Type B pancreatic cell (in vitro differentiated cells): ENCODE measurements around the gene ZNF785. TPM values are rescaled to one million over a fixed set of nuclear protein-coding genes. Genes with fewer than 3 reads are reported as not detected.

Experiments used
- DNase-seq: peaks from one replicate; pipeline ENCODE4 v3.0.0; 2021; ENCODE audit warnings: mixed read lengths; ENCODE audit not compliant: unreplicated experiment; ENCODE audit errors: extremely low spot score
- H3K27ac Mint-ChIP-seq: 2 replicates; pipeline ENCODE4 v1.8.0; 2021; ENCODE audit warnings: mild to moderate bottlenecking, mixed read lengths
- H3K27me3 Mint-ChIP-seq: 2 replicates; pipeline ENCODE4 v1.8.0; 2021; ENCODE audit warnings: mixed read lengths
- H3K36me3 Mint-ChIP-seq: 2 replicates; pipeline ENCODE4 v1.8.0; 2021; ENCODE audit warnings: mixed read lengths
- H3K4me1 Mint-ChIP-seq: one replicate; pipeline ENCODE4 v1.8.0; 2021; ENCODE audit warnings: mixed read lengths; ENCODE audit not compliant: unreplicated experiment
- H3K4me3 Mint-ChIP-seq: 2 replicates; pipeline ENCODE4 v1.8.0; 2021; ENCODE audit warnings: mild to moderate bottlenecking, mixed read lengths
- H3K9me3 Mint-ChIP-seq: 2 replicates; pipeline ENCODE4 v1.8.0; 2021; ENCODE audit warnings: mixed read lengths
- CTCF ChIP-seq: fragments of 200-600 bp; sonication (generic); conservative IDR thresholded peaks from 2 replicates; pipeline ENCODE4 v1.5.0; 2021; ENCODE audit warnings: antibody characterized with exemption, mild to moderate bottlenecking
- total RNA-seq: library from RNA; stranded (reverse); gene quantifications from 2 replicates; pipeline ENCODE4 v1.2.1, GENCODE V29; 2021; ENCODE audit warnings: low replicate concordance

The ZNF785 gene
- total RNA-seq, 1 donor from 2014 or later: 29.1 TPM

GRCh38 chr16:30554557-30555314, 30.8 kb downstream of the ZNF785 start:
- no peak for TF ChIP-seq CTCF
- Mint-ChIP-seq H3K9me3 (peaks cover 4% of the 10 kb centered on the region), H3K4me1 (peaks cover 26% of the 10 kb centered on the region), H3K27ac (peak overlapping the region; percentile 87), H3K27me3 (no peaks in the 10 kb centered on the region), H3K4me3 (no peak overlapping the region), H3K36me3 (peaks cover 11% of the 10 kb centered on the region)
- no peak for DNase-seq

GRCh38 chr16:30553393-30553899, 32.1 kb downstream of the ZNF785 start:
- peak overlapping the region; percentile 65 for H3K4me3 Mint-ChIP-seq
- peaks cover 26% of the 10 kb centered on the region for H3K4me1 Mint-ChIP-seq
- no peaks in the 10 kb centered on the region for H3K9me3 Mint-ChIP-seq
- peak overlapping the region; percentile 87 for H3K27ac Mint-ChIP-seq
- no peaks in the 10 kb centered on the region for H3K27me3 Mint-ChIP-seq
- no peak for TF ChIP-seq CTCF
- H3K36me3 Mint-ChIP-seq: peaks cover 11% of the 10 kb centered on the region
- no peak for DNase-seq

GRCh38 chr16:30552956-30553355, 32.5 kb downstream of the ZNF785 start:
- H3K9me3 Mint-ChIP-seq: no peaks in the 10 kb centered on the region
- peaks cover 31% of the 10 kb centered on the region for H3K4me1 Mint-ChIP-seq
- peaks cover 11% of the 10 kb centered on the region for H3K36me3 Mint-ChIP-seq
- peak overlapping the region; percentile 65 for H3K4me3 Mint-ChIP-seq
- peak overlapping the region; percentile 87 for H3K27ac Mint-ChIP-seq
- no peak for TF ChIP-seq CTCF
- DNase-seq: no peak
- no peaks in the 10 kb centered on the region for H3K27me3 Mint-ChIP-seq

GRCh38 chr16:30551781-30552180, 33.7 kb downstream of the ZNF785 start:
- Mint-ChIP-seq H3K27me3 (no peaks in the 10 kb centered on the region), H3K27ac (peak overlapping the region; percentile 87), H3K4me1 (peaks cover 34% of the 10 kb centered on the region), H3K4me3 (peak overlapping the region; percentile 67), H3K9me3 (no peaks in the 10 kb centered on the region), H3K36me3 (peaks cover 11% of the 10 kb centered on the region)
- TF ChIP-seq CTCF: no peak
- no peak for DNase-seq

GRCh38 chr16:30548416-30549253, 36.9 kb downstream of the ZNF785 start:
- Mint-ChIP-seq H3K4me3 (no peak overlapping the region), H3K36me3 (peaks cover 7% of the 10 kb centered on the region), H3K4me1 (peaks cover 30% of the 10 kb centered on the region), H3K27me3 (no peaks in the 10 kb centered on the region), H3K9me3 (no peaks in the 10 kb centered on the region), H3K27ac (peak overlapping the region; percentile 76)
- no peak for TF ChIP-seq CTCF
- no peak for DNase-seq
